GM10266 (cell line): Measurements from ENCODE around the gene TP53BP2.

Experiments used
- DNase-seq: peaks from one replicate; pipeline ENCODE4 v3.0.0; 2012; ENCODE audit errors: extremely low spot score
- CTCF ChIP-seq: IDR thresholded peaks from 2 replicates; pipeline ENCODE4 v1.5.1; 2012; ENCODE audit warnings: mild to moderate bottlenecking, low read depth; ENCODE audit not compliant: control insufficient read depth, insufficient read depth; ENCODE audit errors: missing control alignments

The TP53BP2 gene

GRCh38 chr1:223860051-223860622, 14.4 kb upstream of the TP53BP2 start:
- DNase-seq: no peak
- TF ChIP-seq CTCF: no peak

GRCh38 chr1:223859058-223859457, 13.3 kb upstream of the TP53BP2 start:
- TF ChIP-seq CTCF: no peak
- DNase-seq: no peak

- no peak for TF ChIP-seq CTCF
- no peak for DNase-seq
Observed at GRCh38 chr1:223856386-223856785, 10.6 kb upstream of the TP53BP2 start.

- no peak for TF ChIP-seq CTCF
- DNase-seq: no peak
Observed at GRCh38 chr1:223853748-223854147, 8.0 kb upstream of the TP53BP2 start.

- no peak for DNase-seq
- TF ChIP-seq CTCF: no peak
Observed at GRCh38 chr1:223853275-223853674, 7.5 kb upstream of the TP53BP2 start.

- no peak for DNase-seq
- TF ChIP-seq CTCF: no peak
Observed at GRCh38 chr1:223852337-223852736, 6.6 kb upstream of the TP53BP2 start.

GRCh38 chr1:223849352-223850254, 3.9 kb upstream of the TP53BP2 start:
- TF ChIP-seq CTCF: no peak
- peak; percentile 41 for DNase-seq
